HG03378 (cell line): ENCODE results near the gene STK40.
A peak's percentile ranks its signal among the peaks of the same experiment; 100 is the strongest.

Experiments used
- ATAC-seq: cut with Tn5 transposase; IDR thresholded peaks from one replicate; pipeline ENCODE4 v1.9.1; 2021; ENCODE audit warnings: mild to moderate bottlenecking, moderate library complexity; ENCODE audit not compliant: unreplicated experiment

Gene STK40

GRCh38 chr1:36321119-36321951 lies 64.4 kb downstream of the STK40 start:
- no peak for ATAC-seq

- ATAC-seq = no peak
These were observed 65.0 kb downstream of the STK40 start for GRCh38 chr1:36320767-36321118.

DNA sequence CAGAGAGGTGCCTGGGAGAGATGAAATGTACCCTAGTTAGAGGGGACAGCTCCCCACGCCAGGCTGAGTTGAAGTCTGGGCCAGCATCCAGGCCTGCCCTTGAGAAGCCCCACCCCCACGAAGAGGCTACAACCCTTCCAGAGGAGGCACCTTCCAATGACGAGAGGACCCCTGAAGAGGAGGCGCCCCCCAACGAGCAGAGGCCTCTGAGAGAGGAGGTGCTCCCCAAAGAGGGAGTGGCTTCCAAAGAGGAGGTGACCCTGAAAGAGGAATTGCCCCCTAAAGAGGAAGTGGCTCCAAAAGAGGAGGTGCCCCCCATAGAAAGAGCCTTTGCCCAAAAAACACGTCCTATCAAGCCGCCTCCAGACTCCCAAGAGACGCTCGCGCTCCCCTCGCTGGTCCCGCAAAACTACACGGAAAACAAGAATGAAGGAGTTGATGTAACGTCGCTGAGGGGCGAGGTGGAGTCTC lies 65.4 kb downstream of the STK40 start:
- no peak for ATAC-seq

DNA sequence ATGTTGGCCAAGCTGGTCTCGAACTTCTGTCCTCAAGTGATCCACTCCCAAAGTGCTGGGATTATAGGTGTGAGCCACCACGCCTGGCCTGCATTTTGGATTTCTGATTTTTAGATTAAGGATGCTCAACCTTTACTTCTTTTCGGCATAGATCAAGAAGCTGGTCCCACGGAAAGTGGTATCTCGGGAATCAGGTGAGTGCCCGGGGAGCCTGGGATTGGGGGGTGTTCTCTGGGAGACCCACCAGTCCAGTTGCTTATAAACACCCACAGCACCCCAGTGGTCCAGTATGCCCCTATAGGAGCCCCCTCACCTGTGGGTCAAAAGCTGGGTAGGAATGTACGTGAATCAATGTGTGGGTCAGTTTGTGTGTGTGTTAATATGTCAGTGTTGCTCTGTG lies 76.3 kb downstream of the STK40 start:
- no peak for ATAC-seq

- no peak for ATAC-seq
These were observed 78.0 kb downstream of the STK40 start for GRCh38 chr1:36307601-36308330.

GRCh38 chr1:36306902-36307456 lies 78.7 kb downstream of the STK40 start:
- ATAC-seq = peak; percentile 93

- ATAC-seq = peak; percentile 26
These were observed 79.4 kb downstream of the STK40 start, which contains the start of gene SH3D21 for GRCh38 chr1:36306210-36306901. Gene SH3D21 (plus strand): TSS chr1:36306368. CDS start chr1:36306421, 53 bp downstream.

- no peak for ATAC-seq
These were observed 79.9 kb downstream of the STK40 start for GRCh38 chr1:36305915-36306209.

DNA sequence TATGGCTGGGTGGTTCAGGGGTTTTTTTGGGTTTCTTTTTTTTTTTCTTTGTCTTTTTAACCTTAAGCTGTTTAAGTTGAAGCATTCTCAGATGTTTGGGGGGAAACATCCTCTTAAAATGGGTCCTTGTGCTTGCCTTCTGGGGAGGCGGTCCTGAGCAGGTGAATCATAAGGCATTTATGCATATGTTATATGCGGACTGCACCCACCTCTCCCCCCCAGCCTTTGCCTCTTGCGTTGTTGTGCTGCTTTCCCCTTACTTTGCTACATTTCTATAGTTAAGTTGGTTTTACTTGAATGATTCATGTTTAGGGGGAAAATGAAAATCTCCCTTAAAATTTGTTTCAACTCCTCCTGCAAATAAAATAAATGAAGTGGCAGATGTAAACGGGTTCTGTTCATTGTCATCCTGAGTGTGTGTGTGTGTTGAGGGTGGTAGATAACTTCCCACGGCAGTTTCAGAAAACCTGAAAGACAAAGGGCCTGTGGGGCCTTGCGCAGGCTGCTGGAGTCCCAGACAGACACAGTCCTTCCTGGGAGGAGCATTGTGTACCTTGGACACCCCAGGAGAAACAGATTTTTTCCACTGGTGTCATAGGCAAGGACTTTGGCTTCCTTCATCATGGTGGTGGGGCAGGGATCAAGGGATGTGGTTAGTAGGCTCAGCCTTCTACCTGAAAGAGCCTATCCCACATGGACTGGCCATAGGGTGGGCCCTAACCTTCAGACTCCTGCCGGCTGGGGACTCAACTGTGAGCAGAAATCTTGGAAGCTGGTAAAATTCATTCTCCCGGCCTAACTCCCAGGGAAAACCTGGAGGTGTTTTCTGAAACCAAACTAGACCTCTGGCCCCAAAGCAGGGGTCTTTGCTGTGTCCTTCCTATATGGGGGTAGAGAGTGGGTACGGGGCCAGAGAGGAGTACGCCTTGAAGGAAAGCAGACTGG lies 80.5 kb downstream of the STK40 start:
- no peak for ATAC-seq

DNA sequence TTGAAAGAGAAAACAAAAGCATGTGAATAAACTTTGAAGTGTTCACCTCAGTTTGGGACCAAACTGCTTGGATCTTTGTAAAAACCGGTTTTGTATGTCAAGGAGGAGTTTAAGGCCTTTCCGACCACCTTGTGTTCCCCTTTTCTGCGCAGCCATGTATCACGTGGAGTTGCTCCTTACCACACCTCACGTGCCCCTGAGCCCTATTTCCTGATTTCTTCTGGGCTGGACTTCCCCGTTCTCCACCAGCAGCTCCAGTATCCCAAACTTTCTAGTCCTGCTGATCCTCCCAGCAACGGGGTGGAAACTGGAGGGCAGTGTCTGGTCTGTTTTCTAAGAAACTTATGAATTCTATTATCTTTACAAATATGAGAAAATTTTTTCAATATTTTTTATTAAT lies 81.2 kb downstream of the STK40 start:
- no peak for ATAC-seq

GRCh38 chr1:36303650-36304360 lies 81.9 kb downstream of the STK40 start:
- no peak for ATAC-seq

- ATAC-seq = no peak
These were observed 82.5 kb downstream of the STK40 start for GRCh38 chr1:36303244-36303643.

DNA sequence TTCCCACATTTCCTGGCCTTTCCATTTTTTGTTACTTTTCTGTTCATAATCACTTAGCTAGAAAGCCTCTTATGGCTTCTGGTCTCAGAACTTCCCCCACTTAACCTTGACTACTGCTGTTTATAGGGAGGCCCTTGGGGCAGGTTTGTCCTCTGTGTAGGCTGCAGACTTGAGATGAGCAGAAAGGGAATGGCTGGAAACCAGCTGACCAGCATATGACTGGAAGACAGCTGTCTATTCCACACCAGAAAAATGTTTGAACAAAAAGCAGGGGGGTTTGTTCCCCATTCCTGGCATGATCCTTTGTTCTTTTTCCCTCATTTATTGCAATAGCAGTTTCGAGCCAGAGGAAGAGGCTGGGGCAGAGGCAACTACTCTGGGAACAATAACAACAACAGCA lies 84.5 kb downstream of the STK40 start:
- no peak for ATAC-seq

DNA sequence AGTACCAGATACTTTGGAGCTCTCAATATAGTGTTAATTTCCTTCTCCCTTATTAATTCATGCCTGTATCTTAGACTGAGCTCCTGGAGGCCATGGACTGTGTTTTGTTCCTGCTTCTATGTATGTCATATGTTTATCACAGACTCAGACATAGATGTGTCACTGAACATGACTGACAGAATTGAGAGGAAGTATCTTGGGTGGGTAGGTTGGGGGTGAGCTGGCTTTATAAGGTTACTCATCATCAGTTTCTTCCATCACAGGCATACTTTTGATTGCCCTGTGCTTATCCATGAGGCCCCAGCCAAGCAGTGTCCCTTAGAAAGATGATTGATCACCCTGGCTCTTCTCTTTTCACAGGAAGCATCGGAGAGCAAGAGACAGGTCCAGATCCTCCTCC lies 85.2 kb downstream of the STK40 start:
- no peak for ATAC-seq

DNA sequence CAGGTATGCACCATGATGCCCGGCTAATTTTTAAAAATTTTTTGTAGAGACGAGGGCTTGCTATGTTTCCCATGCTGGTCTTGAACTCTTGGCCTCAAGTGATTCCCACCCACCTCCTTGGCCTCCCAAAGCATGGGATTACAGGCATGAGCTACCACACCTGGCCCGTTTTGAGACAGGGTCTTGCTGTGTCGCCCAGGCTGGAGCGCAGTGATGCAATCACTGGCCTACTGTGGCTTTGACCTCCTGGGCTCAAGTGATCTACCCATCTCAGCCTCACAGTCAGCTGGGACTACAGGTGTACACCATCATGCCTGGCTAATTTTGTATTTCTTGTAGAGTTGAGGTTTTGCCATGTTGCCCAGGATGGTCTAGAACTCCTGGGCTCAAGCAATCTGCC lies 87.1 kb downstream of the STK40 start:
- ATAC-seq = no peak

- no peak for ATAC-seq
These were observed 88.7 kb downstream of the STK40 start for GRCh38 chr1:36297062-36297461.

- no peak for ATAC-seq
These were observed 90.3 kb downstream of the STK40 start for GRCh38 chr1:36295390-36295789.
